GM21526 (cell line): ENCODE data around the gene DNAJC10.
"Not testable (repeated sequence)": the region's sequence is repeated elsewhere in the genome, so short reads cannot be mapped to it uniquely, and the experiment has no call there.

Experiments
- ATAC-seq: cut with Tn5 transposase; IDR thresholded peaks from one replicate; pipeline ENCODE4 v1.9.1; 2021; ENCODE audit warnings: moderate library complexity; ENCODE audit not compliant: unreplicated experiment, low FRiP score

DNAJC10 gene

DNA sequence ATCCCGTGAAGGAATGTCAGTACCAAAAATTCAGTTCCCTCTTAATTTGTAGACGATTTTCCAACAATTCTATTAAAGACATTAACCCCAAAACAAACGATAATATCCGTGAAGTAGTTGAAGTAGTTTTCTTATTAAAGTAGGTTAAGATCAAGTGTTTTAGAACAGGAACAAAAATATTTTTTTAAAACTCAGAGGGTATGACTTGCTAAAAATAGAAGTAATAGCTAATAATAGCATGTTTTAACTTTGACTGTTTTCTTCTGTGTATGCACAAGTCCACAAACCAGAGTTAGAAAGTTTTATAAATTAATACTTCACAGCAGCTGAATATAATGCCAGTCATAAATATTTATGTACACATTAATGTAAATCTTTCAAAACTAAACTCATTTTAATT, 2.4 kb downstream of the DNAJC10 start:
- no peak for ATAC-seq

DNA sequence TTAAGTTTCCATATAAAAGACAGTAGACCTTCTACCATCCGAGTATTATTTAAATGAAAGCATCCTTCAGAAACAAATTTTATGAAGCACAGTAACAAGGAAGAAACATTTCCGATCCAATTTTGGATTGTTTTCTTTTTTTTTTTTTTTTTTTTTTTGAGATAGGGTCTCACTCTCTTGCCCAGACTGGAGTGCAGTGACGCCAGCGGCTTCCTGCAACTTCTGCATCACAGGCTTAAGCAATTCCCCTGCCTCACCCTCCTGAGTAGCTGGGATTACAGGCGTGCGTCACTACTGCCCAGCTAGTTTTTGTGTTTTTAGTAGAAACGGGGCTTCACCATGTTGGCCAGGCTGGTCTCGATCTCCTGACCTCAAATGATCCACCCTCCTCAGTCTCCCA, 3.1 kb downstream of the DNAJC10 start:
- not testable (repeated sequence) for ATAC-seq

DNA sequence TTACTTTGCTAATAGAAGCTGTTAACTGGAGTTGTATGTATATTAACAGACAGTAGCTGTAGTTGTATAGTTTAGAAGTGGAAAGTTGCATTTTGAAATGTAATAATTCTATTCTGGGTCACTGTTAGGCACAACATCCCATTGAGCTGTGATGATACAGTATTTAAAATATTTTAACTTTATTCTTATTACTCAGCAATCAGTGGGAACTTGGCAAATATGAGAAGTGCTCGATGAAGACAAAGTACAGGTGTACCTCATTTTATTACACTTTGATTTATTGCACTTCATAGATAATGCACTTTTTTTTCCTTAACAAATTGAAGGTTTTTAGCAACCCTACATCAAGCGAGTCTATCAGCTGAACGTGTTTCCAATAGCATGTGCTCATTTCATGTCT, 8.6 kb downstream of the DNAJC10 start:
- no peak for ATAC-seq

DNA sequence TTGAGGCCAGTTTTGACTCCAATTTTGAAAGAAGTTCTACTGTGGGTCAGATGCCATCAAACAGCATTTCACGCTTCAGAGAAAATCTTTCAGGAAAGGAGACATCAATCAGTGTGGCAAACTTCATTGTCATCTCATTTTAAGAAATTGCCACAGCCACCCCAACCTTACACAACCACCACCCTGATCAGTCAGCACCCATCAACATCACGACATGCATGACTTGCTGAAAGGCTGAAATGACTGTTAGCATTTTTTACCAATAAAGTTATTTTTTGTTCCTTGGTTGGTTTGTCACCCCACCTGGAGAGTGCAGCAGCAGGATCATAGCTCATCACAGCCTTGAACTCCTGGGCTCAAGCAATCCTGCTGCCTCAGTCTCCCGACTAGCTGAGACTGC, 10.4 kb downstream of the DNAJC10 start:
- no peak for ATAC-seq

DNA sequence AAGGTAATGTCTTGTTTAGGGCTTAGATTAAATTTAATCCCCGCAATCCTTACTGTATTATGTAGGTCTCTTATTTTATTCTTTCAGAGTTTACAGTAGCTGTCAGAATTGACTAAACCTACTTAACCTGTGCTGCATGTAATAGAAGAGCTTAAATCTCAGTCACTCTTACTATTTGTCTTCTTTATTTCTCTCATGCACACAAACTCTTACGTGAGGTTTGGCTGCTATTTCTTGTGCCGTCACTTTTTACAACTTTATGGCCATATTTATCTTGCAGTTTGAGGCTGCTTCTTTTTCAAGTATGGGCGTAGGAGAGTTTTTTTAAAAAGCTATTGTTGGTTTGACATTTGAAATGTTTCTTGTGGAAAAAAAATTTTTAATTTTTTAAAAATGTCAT, 12.0 kb downstream of the DNAJC10 start:
- no peak for ATAC-seq

DNA sequence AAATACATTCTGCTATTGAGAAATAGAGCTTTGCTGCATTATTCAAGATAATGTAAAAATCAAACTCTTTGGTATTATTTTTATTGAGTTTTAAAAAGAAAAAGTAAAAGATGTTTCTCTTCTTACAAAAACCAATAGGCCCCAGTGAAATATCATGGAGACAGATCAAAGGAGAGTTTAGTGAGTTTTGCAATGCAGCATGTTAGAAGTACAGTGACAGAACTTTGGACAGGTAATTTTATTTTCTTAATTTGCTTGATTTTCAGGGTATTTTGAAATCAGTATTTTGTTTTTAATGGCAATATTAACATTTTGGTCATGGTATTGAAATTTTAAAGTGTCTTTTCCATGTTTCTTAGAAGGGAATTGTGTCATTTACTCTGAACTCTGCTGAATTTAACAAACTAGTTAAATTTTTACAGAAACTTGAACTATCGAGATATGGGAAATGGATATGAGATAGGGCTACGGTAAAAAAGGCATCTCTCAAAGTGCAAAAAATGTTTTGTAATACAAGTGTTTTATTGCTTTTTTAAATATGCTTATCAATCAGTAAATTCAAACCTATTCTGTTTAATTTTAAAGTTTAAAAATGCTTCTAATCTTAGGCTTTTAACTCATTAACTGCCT, 13.8 kb downstream of the DNAJC10 start:
- no peak for ATAC-seq

DNA sequence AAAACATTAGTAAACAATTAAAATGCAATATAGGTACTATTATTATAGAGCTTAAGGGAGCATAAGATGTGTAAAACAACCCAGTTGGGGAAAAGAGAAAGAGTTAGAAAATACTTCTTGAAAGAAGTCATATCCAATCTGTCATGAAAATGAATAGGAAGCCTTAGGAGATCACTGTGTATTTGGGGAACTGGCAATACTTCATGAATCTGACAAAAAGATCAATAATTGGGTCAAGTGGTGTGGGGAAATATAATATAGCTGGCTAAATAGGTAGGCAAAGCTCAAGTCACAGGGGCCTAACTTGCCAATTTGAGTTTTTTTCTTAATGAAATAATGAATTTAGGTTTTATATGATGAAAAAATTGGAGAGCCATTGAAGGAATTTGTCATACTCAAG, 14.4 kb downstream of the DNAJC10 start:
- no peak for ATAC-seq

DNA sequence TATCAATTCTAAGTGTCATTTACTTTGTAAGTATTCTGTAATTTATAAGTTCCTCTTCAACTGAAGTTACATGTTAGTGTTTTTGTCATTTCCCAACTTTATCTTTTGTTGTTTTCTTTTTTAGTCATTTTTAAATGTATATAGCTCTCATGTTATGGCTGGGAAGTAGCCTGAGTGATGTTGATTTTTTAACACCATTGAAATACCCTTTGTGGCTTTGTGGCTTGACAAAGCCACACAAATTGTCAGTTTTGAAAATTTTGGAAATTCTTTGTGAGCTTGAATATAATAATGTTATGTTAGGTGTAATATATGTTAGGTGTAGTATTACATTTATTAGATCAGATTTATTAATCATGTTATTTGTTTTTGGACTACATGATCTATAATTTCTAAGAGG, 16.7 kb downstream of the DNAJC10 start:
- no peak for ATAC-seq

DNA sequence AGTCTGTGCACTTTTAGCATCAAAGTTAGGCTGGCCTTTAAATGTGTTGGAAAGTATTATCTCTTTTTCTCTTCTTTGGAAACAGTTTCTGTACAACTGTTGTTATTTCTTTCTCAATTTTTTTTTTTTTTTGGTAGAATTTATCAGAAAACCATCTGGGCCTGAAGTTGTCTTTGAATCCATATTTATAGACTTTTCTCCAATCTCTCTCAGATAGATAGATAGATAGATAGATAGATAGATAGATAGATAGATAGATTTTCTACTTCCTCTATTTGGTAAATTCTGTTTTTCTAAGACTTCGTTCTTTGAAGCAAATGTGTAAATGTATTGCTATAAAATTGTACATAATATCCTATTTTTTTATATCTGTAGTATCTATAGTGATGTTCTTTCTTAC, 17.5 kb downstream of the DNAJC10 start:
- no peak for ATAC-seq

DNA sequence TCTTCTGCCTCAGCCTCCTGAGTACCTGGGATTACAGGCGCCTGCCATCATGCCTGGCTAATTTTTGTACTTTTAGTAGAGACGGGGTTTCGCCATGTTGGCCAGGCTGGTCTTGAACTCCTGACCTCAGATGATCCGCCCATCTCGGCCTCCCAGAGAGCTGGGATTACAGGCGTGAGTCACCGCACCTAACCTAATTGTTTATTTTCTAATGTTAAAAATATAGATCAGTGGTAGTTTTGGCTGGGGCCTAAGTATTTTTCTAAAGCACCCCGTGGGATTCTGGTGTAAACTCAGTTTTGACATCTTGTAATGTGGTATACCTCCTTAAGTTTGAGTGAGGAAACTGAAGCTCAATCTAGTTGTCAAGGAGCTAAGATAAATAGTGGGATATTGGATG, 20.8 kb downstream of the DNAJC10 start:
- not testable (repeated sequence) for ATAC-seq

DNA sequence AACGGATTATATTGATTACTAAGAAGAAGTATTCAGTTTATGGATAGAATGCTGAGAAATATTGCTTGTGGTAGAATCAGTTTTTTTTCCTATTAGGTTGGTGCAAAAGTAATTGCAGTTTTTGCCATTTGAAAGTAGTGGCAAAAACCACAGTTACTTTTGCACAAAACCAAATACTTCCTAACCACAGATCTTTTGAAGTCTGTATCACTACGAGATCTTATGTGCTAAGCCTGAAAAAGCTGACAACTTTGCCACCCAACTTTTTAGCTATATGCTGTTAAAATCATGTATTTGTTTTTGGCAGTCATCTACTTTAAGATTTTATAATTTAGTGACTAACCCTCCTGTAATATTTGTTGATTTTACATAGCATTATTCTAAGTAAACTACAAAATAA, 24.6 kb downstream of the DNAJC10 start:
- ATAC-seq: no peak

DNA sequence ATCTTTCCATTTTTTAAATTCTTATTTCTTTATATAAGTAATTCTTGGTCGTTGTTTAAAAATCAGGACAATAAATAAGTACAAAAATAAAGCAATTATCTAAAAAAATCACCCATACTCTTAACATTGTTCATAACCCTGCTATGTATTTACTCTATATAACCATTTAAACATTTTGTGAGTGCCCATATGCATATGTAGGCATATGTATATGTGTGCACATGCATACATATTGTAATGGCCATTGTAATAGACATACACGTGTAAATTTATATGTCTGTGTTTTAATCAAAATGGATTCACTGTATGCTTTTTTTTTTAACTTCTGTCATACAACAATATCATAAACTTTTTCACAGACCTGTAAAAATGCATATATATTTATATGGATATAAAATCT, 25.6 kb downstream of the DNAJC10 start:
- no peak for ATAC-seq

DNA sequence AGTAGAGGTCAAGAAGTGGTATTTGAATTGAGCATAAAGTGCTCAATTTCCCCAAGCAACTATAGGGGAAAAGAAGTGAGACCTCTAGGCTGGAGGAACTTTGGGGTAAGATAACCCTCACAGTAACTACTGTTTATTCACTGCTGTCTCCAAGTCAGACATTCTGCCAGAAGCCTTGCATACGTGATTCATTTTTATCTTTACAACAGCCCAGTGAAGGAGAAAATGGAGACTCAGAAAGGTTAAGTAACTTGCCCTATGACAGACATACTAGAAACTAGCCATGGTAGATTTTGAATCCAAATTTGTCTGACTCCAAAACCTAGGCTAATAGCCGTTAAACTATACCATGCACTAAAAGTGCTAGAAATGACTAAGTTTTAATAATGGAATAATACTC, 28.4 kb downstream of the DNAJC10 start:
- ATAC-seq: no peak

DNA sequence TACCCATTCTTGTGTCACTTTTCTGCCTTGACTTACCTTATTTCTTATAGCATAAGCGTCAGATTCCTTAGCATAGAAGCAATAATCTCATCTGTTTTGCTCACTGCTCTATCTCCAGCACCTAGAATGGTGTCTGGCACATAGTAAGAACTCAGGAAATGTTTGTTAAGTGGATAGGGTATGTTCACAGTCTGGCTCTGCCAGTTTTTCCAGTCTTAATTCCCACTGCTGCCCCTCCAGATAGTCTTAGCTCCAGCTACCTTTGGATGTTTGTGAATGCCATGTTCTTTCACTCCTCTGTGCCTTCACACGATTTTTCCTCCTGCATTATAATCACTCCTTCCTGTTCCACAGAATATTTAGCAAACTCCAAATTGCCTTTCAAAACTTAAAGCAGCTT, 29.0 kb downstream of the DNAJC10 start:
- no peak for ATAC-seq

DNA sequence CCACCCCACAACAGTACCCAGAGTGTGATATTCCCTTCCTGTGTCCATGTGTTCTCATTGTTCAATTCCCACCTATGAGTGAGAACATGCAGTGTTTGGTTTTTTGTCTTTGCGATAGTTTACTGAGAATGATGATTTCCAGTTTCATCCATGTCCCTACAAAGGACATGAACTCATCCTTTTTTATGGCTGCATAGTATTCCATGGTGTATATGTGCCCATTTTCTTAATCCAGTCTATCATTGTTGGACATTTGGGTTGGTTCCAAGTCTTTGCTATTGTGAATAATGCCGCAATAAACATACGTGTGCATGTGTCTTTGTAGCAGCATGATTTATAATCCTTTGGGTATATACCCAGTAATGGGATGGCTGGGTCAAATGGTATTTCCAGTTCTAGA, 29.8 kb downstream of the DNAJC10 start:
- ATAC-seq: not testable (repeated sequence)

DNA sequence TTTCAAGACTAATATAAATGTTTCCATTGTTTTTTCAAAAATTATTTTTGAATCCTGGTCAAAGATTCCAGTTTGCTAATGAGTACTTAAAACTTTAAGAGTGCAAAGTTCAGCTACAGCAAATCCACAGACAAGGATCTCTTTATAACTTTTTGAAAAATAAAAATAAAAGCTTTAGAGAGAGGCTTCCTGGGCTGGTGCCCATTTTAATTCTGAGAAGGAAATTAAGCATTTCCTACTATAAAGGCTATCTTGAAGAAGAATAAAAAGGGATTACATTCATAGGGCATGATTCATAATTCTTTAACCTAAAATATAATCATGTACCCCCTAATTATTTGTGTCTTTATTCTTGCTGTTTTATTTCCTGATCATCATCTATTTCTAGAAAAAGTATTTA, 38.2 kb downstream of the DNAJC10 start:
- ATAC-seq: no peak

DNA sequence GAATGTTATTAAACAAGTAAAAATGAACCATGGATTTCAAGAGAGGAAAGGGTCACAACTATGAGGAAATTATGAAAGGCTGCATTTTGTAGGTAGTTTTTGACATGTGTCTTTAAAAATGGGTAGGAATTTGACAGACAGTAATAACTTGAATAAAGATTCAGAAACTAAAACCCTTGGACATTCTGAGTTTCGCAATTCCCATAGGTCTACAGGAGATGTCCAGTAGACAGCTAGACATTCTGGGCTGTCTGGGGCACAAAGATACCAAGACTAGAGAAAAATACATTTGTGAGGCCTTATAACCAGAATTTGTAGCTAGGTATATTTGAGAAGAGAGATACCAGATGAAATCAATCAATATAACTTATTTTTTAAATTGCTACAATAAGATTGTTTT, 42.3 kb downstream of the DNAJC10 start:
- no peak for ATAC-seq

DNA sequence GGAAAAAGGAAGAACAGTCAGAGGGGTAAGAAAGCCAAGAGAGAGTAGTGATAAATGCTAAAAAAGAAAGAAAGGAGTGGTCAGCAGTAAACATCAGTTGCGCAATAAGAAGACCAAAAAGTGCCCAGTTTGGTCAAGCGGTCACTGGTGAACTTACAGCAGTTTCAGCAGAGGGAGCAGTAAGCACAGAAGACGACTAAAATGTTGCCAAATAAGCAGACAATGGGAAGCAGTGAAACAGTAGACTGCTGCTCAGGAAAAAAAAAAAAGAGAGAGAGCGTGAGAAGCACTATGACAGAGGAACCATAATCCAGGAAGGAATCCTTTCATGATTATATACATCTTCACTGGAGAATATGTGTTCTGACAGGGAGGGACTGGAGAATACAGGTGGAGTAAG, 45.8 kb downstream of the DNAJC10 start:
- no peak for ATAC-seq

DNA sequence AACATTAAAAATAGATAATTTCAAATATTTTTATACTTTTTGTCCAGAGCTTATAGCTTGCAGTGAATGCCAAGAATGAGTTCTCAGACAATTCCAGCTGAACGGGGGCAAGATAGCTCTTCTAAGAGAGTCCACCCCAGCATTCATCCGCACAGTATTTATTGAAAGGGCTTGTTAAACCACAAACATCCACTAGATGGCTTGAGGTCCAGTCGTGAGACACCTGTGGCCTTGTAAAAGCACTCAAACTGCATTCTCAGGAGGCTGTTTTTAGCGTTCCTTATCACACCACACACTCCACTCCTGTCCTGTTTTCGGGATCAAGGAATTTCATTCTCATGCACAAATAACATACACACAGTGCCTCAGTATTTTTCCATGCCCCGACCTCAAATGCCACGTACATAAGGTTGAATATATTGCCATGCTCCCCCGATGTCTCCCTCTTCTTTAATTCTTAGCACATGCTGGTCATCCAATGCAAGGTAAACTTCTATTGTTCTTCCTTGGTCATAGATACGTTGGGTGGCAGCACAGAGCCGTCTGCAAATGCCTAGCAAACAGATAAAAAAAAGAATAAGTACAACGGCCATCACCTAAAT, 47.4 kb downstream of the DNAJC10 start:
- no peak for ATAC-seq

DNA sequence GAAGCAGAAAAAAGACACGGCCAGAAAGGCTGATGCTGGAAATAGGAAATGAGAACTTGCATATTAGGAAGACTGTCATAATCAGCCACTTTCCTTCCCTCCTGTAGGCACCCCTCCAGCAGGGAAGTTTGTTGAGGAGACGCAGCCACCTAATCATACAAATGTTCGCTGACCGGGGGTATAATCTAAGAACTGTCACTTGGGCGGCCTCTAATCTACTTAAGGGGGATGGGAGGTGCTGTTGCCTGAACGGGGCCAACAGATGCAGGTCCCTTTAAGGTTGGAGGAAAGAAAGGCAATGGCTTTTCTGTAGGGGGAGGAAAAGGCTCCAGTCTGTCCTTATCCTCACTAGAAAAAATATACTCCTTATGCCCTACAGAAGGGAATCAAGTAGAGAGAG, 50.6 kb downstream of the DNAJC10 start:
- ATAC-seq: no peak

DNA sequence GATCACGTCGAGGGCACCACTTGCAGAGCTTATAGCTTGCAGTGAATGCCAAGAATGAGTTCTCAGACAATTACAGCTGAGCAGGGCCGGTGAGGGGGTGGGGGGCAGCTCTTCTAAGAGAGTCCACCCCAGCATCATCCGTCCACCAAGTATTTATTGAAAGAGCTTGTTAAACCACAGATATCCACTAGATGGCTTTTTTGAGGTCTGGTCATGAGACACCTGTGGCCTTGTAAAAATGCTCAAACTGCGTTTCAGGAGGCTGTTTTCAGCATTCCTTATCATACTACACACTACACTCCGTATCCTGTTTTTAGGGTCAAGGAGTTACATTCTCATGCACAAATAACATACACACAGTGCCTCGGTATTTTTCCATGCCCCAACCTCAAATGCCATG, 51.5 kb downstream of the DNAJC10 start:
- ATAC-seq: no peak

DNA sequence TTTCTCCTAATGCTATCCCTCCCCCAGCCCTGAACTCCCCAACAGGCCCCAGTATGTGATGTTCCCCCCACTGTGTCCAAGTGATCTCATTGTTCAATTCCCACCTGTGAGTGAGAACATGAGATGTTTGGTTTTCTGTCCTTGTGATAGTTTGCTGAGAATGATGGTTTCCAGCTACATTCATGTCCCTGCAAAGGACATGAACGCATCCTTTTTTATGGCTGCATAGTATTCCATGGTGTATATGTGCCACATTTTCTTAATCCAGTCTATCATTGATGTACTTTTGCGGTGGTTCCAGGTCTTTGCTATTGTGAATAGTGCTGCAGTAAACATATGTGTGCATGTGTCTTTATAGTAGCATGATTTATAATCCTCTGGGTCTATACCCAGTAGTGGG, 52.9 kb downstream of the DNAJC10 start:
- ATAC-seq: not testable (repeated sequence)

DNA sequence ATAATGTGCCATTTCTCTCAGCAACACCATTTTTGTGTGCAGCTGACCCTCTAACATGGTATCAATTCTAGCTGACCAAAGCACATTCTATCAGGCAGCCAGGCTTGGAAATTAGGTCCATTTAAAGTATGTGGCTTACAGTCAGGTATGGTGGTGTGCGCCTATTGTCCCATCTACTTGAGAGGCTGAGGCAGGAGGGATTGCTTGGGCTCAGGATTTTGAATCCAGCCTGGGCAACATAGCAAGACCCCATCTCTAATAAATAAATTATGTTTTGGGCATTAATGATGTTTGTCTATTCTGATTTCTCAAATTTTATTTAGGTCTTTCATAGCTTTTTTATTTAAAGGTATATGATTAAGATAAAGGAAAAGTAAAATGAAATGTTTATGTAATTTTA, 63.3 kb downstream of the DNAJC10 start:
- ATAC-seq: no peak
